RWPE2 (cell line): Measurements from ENCODE around the gene NFYC.

Experiments
- ATAC-seq: fragments of 200-7000 bp; cut with Tn5 transposase; 3 replicates; pipeline ENCODE4 v1.9.1; 2021; ENCODE audit warnings: low read depth
- DNase-seq: peaks from one replicate; pipeline ENCODE4 v3.0.0-alpha.2; 2020; ENCODE audit warnings: low spot score
- H3K27ac ChIP-seq: fragments of 450-650 bp; 2 replicates; pipeline ENCODE4 v1.5.1; 2017; ENCODE audit warnings: mild to moderate bottlenecking; ENCODE audit not compliant: poor library complexity, severe bottlenecking
- H3K27me3 ChIP-seq: fragments of 250-450 bp; sonication (Bioruptor Pico); 2 replicates; pipeline ENCODE4 v1.5.1; 2021; ENCODE audit warnings: mild to moderate bottlenecking, moderate library complexity; ENCODE audit not compliant: insufficient read depth, poor library complexity, severe bottlenecking
- H3K36me3 ChIP-seq: fragments of 250-450 bp; sonication (Bioruptor Pico); 2 replicates; pipeline ENCODE4 v1.5.1; 2020; ENCODE audit warnings: low read depth, mild to moderate bottlenecking, moderate library complexity
- H3K4me1 ChIP-seq: fragments of 250-450 bp; sonication (Bioruptor Pico); 2 replicates; pipeline ENCODE4 v1.5.1; 2021; ENCODE audit warnings: mild to moderate bottlenecking, moderate library complexity; ENCODE audit not compliant: insufficient read depth, poor library complexity, severe bottlenecking
- H3K4me3 ChIP-seq: fragments of 250-450 bp; sonication (Bioruptor Pico); 2 replicates; pipeline ENCODE4 v1.5.1; 2021; ENCODE audit warnings: mild to moderate bottlenecking, moderate library complexity; ENCODE audit not compliant: severe bottlenecking
- H3K9me3 ChIP-seq: fragments of 250-450 bp; sonication (Bioruptor Pico); 2 replicates; pipeline ENCODE4 v1.5.1; 2021; ENCODE audit warnings: mild to moderate bottlenecking, moderate library complexity; ENCODE audit not compliant: severe bottlenecking
- CTCF ChIP-seq: fragments of 450-650 bp; IDR thresholded peaks from one replicate; pipeline ENCODE4 v1.5.1; 2017; ENCODE audit warnings: mild to moderate bottlenecking, moderate library complexity; ENCODE audit not compliant: poor library complexity, severe bottlenecking

NFYC gene

GRCh38 chr1:40652979-40653378 lies 38.5 kb upstream of the NFYC start:
- peak; percentile 76 for ATAC-seq

GRCh38 chr1:40653851-40654537 lies 37.5 kb upstream of the NFYC start:
- H3K27me3 ChIP-seq, result no peaks in the 10 kb centered on the region
- ATAC-seq (no peak), DNase-seq (no peak)
- no peaks in the 10 kb centered on the region for H3K4me1 ChIP-seq
- TF ChIP-seq CTCF, result no peak
- H3K27ac ChIP-seq, result no peak overlapping the region
- no peak overlapping the region for H3K4me3 ChIP-seq
- no peaks in the 10 kb centered on the region for H3K9me3 ChIP-seq
- no peaks in the 10 kb centered on the region for H3K36me3 ChIP-seq

More at GRCh38 chr1:40652979-40653378, 38.5 kb upstream of the NFYC start:
- H3K9me3 ChIP-seq, result no peaks in the 10 kb centered on the region
- no peak overlapping the region for H3K4me3 ChIP-seq
- H3K36me3 ChIP-seq, result no peaks in the 10 kb centered on the region
- TF ChIP-seq CTCF, result no peak
- no peaks in the 10 kb centered on the region for H3K27me3 ChIP-seq
- no peak for DNase-seq
- H3K27ac ChIP-seq, result no peak overlapping the region
- H3K4me1 ChIP-seq, result no peaks in the 10 kb centered on the region

- ATAC-seq, result no peak
- H3K27me3 ChIP-seq, result no peaks in the 10 kb centered on the region
These were observed 34.5 kb upstream of the NFYC start for GRCh38 chr1:40657046-40657445.

GRCh38 chr1:40658751-40659648 lies 32.5 kb upstream of the NFYC start:
- no peaks in the 10 kb centered on the region for H3K27me3 ChIP-seq
- ATAC-seq, result no peak
- H3K9me3 ChIP-seq, result no peaks in the 10 kb centered on the region
- no peaks in the 10 kb centered on the region for H3K4me1 ChIP-seq
- H3K27ac ChIP-seq, result no peak overlapping the region
- no peak overlapping the region for H3K4me3 ChIP-seq
- H3K36me3 ChIP-seq, result no peaks in the 10 kb centered on the region
- no peak for DNase-seq
- TF ChIP-seq CTCF, result no peak

More at GRCh38 chr1:40657046-40657445, 34.5 kb upstream of the NFYC start:
- Histone ChIP-seq H3K36me3 (no peaks in the 10 kb centered on the region), H3K4me1 (no peaks in the 10 kb centered on the region), H3K4me3 (no peak overlapping the region), H3K27ac (no peak overlapping the region), H3K9me3 (no peaks in the 10 kb centered on the region)
- no peak for TF ChIP-seq CTCF
- no peak for DNase-seq

GRCh38 chr1:40659649-40659947 lies 31.9 kb upstream of the NFYC start:
- ATAC-seq (no peak), DNase-seq (no peak)
- H3K9me3 ChIP-seq, result no peaks in the 10 kb centered on the region
- no peaks in the 10 kb centered on the region for H3K4me1 ChIP-seq
- no peaks in the 10 kb centered on the region for H3K27me3 ChIP-seq
- no peak overlapping the region for H3K4me3 ChIP-seq
- no peaks in the 10 kb centered on the region for H3K36me3 ChIP-seq
- TF ChIP-seq CTCF, result no peak
- no peak overlapping the region for H3K27ac ChIP-seq
